ENCODE measurements around the gene TBCD.

- TF ChIP-seq CTCF (conservative IDR thresholded peaks at IDR 0.05 in 1 of 2, IDR thresholded peaks at IDR 0.05 in 1 of 2; ENCODE audit: low read depth in 1 of 2, low read length in 2 of 2): no peak
- TF ChIP-seq EZH2 (IDR thresholded peaks at IDR 0.05; ENCODE audit: low read length, missing control alignments): no peak
Measured at GRCh38 chr17:82974136-82974952, 222.5 kb downstream of the TBCD start.

All from fibroblast of lung (primary cell).